Nephron progenitor cell (in vitro differentiated cells): ENCODE data around the gene UFSP2.

ENCODE experiments used
- DNase-seq: peaks from one replicate; pipeline ENCODE4 v3.0.0; 2021
- H3K27ac Mint-ChIP-seq: 2 replicates; pipeline ENCODE4 v1.8.0; 2021; ENCODE audit warnings: mild to moderate bottlenecking, moderate library complexity, mixed read lengths
- H3K27me3 Mint-ChIP-seq: 2 replicates; pipeline ENCODE4 v1.8.0; 2021; ENCODE audit warnings: mild to moderate bottlenecking, low read depth, mixed read lengths; ENCODE audit not compliant: poor library complexity
- H3K36me3 Mint-ChIP-seq: 2 replicates; pipeline ENCODE4 v1.8.0; 2021; ENCODE audit warnings: low read depth, mixed read lengths
- H3K4me1 Mint-ChIP-seq: 2 replicates; pipeline ENCODE4 v1.8.0; 2021; ENCODE audit warnings: mixed read lengths
- H3K4me3 Mint-ChIP-seq: 2 replicates; pipeline ENCODE4 v1.8.0; 2021; ENCODE audit warnings: mild to moderate bottlenecking, moderate library complexity, mixed read lengths
- H3K9me3 Mint-ChIP-seq: 2 replicates; pipeline ENCODE4 v1.8.0; 2021; ENCODE audit warnings: mild to moderate bottlenecking, moderate library complexity, mixed read lengths
- CTCF ChIP-seq: fragments of 200-600 bp; sonication (generic); IDR thresholded peaks from 2 replicates; pipeline ENCODE4 v1.5.0; 2021; ENCODE audit warnings: antibody characterized with exemption

The UFSP2 gene

GRCh38 chr4:185404031-185404430, 21.7 kb downstream of the UFSP2 start:
- Mint-ChIP-seq H3K27me3 (no peaks in the 10 kb centered on the region), H3K4me3 (no peak overlapping the region), H3K27ac (no peak overlapping the region), H3K4me1 (no peaks in the 10 kb centered on the region), H3K9me3 (no peaks in the 10 kb centered on the region), H3K36me3 (peaks cover 80% of the 10 kb centered on the region)
- no peak for DNase-seq
- no peak for TF ChIP-seq CTCF

- Mint-ChIP-seq H3K4me1 (peaks cover 20% of the 10 kb centered on the region), H3K4me3 (no peak overlapping the region), H3K36me3 (peaks cover 55% of the 10 kb centered on the region), H3K9me3 (no peaks in the 10 kb centered on the region), H3K27ac (no peak overlapping the region), H3K27me3 (no peaks in the 10 kb centered on the region)
- TF ChIP-seq CTCF: no peak
- no peak for DNase-seq
Observed at GRCh38 chr4:185399466-185399865, 26.3 kb downstream of the UFSP2 start.

GRCh38 chr4:185398618-185399017, 27.1 kb downstream of the UFSP2 start:
- Mint-ChIP-seq H3K9me3 (no peaks in the 10 kb centered on the region), H3K4me3 (no peak overlapping the region), H3K4me1 (peaks cover 22% of the 10 kb centered on the region), H3K27ac (no peak overlapping the region), H3K27me3 (no peaks in the 10 kb centered on the region), H3K36me3 (peaks cover 49% of the 10 kb centered on the region)
- DNase-seq: no peak
- no peak for TF ChIP-seq CTCF

- no peaks in the 10 kb centered on the region for H3K27me3 Mint-ChIP-seq
- no peak for DNase-seq
- peak within 1 kb of the TSS; percentile 89 for H3K4me3 Mint-ChIP-seq
- TF ChIP-seq CTCF: no peak
- H3K36me3 Mint-ChIP-seq: peaks cover 37% of the 10 kb centered on the region
- peaks cover 22% of the 10 kb centered on the region for H3K4me1 Mint-ChIP-seq
- peaks cover 3% of the 10 kb centered on the region for H3K9me3 Mint-ChIP-seq
- peak within 1 kb of the TSS; percentile 89 for H3K27ac Mint-ChIP-seq
Observed at GRCh38 chr4:185396724-185397385, 28.9 kb downstream of the UFSP2 start, which contains the start of gene ANKRD37. Gene ANKRD37 (plus strand): TSS chr4:185396841. CDS start chr4:185396924, 83 bp downstream.

GRCh38 chr4:185395956-185396723, 29.6 kb downstream of the UFSP2 start:
- Mint-ChIP-seq H3K27me3 (no peaks in the 10 kb centered on the region), H3K36me3 (peaks cover 39% of the 10 kb centered on the region), H3K4me3 (peak overlapping the region; percentile 89), H3K9me3 (peaks cover 9% of the 10 kb centered on the region), H3K4me1 (peaks cover 22% of the 10 kb centered on the region), H3K27ac (peak overlapping the region; percentile 89)
- DNase-seq: peak; percentile 96
- no peak for TF ChIP-seq CTCF
